ENCODE results near the gene EXOC3L2.

The EXOC3L2 gene

DNA sequence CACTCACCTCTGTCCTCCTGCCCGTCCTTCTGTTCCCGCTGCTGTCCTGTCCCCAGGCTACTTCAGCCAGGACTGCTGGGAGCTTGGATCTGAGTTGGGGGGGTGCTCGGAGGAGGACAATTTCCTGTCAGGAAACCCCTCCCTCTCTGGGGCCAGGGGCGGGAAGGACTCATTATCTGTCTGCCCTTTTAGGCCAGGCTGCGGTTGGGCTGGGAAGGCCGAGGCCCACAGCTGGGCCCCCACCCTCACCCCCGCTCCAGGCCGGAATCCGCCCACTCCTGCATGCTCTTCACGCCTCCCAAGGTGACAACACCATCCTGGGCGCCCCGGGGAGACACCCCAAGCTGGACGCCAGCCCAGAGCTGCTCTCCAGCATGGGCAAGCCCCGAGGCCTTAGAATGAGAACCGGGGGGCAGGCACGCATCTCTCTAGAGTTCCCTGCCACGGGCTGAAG is at the start of gene EXOC3L2:
Gene EXOC3L2 (minus strand): TSS at position 74 of the 454 bp plus-strand sequence. CDS start 6,362 bp downstream, outside the sequence.
- DNase-seq (ENCODE audit: extremely low read depth, low read depth) = no peak
- TF ChIP-seq, protein P1, sequence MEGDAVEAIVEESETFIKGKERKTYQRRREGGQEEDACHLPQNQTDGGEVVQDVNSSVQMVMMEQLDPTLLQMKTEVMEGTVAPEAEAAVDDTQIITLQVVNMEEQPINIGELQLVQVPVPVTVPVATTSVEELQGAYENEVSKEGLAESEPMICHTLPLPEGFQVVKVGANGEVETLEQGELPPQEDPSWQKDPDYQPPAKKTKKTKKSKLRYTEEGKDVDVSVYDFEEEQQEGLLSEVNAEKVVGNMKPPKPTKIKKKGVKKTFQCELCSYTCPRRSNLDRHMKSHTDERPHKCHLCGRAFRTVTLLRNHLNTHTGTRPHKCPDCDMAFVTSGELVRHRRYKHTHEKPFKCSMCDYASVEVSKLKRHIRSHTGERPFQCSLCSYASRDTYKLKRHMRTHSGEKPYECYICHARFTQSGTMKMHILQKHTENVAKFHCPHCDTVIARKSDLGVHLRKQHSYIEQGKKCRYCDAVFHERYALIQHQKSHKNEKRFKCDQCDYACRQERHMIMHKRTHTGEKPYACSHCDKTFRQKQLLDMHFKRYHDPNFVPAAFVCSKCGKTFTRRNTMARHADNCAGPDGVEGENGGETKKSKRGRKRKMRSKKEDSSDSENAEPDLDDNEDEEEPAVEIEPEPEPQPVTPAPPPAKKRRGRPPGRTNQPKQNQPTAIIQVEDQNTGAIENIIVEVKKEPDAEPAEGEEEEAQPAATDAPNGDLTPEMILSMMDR (IDR thresholded peaks at IDR 0.05; ENCODE audit: low read depth, low read length) = no peak

DNA sequence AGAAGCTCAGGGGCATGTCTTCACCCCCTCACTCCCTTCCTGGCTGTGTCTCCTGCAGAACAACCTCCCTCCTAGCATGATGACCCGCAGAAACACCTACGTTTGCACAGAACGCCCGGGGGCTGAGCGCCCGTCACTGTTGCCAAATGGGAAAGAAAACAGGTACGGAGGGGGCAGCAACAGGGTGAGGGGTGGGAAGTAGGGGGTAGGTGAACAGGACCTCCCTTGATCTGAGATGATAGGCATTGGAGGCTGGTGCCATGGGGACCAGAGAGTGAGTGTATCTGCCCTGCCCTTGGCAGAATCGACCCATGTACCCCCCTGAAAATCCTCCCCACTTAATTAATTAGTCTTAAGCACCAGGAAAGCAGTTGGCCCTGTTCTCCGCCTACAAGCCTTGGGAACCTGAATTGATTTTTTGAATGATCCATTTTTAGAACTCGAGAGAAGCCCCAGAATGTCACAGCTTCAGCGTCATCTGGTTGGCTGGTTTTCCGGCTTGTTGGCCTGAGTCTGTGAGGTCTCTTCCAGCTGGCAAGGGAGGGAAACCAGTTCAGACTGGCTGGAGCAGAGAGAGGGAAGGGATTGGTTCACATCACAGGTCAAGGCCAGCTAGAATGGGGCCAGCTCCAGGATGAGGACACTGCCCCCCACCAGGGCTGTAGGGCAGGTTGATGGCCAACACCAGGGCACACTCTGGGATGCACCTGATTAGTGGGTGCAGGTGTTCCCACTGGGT is 49.3 kb upstream of the EXOC3L2 start:
- DNase-seq (ENCODE audit: extremely low read depth, low read depth) = no peak
- TF ChIP-seq, protein P1 (IDR thresholded peaks at IDR 0.05; ENCODE audit: low read depth, low read length) = no peak

DNA sequence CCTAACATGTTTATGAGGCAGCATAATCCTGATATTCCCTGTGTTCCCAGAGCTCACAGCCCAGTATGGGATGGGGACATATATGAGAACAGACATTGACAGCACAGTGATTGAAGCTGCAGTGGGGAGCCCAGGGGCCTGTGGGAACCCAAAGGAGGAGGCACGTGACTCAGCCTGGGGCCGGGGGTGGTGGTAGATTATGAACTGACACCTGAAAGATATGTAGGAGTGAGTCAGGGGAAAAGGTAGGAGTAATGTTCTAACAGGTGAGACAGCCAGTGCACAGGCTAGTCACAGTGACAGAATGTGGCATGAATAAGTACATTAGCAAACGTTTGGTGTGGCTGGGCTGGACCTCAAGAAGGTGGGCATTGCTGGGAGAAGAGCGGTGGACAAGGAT is 48.5 kb upstream of the EXOC3L2 start:
- no peak for DNase-seq (ENCODE audit: extremely low read depth, low read depth)
- TF ChIP-seq, protein P1 (IDR thresholded peaks at IDR 0.05; ENCODE audit: low read depth, low read length) = no peak

DNA sequence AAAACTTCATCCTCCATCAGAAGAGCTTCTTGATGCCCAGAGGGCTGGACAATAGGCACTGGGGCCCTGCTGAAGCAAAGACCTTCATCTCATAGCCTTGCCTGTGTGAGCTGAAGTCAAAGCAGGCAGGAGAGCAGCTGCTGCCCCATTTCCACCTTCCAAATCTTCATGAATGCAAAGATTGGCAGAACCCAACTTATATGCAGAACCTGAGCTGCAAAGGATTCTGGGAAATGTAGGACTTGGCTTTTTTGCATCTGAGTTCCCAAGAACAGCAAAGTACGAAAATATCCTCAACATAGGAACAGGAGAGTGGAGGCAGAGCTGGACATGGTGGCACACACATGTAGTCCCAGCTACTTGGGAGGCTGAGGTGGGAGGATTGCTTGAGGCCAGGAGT is 46.6 kb upstream of the EXOC3L2 start:
- TF ChIP-seq, protein P1 (IDR thresholded peaks at IDR 0.05; ENCODE audit: low read depth, low read length) = no peak
- DNase-seq (ENCODE audit: extremely low read depth, low read depth) = no peak

DNA sequence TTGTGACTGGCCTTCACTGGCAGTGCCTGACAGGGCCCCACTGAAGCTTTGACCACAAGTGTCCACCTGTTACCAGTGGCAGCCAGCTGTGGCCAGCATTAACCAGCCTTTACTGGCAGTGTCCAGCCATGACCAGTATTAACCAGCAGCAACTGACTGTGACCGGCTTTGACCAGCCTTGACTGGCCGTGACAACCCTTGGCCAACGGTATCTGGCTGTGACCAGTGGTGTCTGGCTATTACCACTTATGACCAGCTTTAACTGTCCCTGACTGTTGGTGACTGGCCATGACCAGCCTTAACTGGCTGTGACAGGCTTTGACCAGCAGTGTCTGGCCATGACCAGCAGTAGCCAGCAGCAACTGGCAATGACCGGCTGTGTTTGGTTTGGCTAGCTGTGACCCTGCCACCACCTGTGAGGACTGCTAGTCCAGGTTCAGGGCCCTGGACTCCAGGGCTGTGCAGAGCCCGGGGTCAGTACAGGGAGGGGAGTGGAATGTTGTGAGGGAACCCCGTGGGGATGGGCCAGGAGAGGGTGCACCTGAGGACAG is 45.2 kb upstream of the EXOC3L2 start:
- TF ChIP-seq, protein P1 (IDR thresholded peaks at IDR 0.05; ENCODE audit: low read depth, low read length) = no peak
- no peak for DNase-seq (ENCODE audit: extremely low read depth, low read depth)

DNA sequence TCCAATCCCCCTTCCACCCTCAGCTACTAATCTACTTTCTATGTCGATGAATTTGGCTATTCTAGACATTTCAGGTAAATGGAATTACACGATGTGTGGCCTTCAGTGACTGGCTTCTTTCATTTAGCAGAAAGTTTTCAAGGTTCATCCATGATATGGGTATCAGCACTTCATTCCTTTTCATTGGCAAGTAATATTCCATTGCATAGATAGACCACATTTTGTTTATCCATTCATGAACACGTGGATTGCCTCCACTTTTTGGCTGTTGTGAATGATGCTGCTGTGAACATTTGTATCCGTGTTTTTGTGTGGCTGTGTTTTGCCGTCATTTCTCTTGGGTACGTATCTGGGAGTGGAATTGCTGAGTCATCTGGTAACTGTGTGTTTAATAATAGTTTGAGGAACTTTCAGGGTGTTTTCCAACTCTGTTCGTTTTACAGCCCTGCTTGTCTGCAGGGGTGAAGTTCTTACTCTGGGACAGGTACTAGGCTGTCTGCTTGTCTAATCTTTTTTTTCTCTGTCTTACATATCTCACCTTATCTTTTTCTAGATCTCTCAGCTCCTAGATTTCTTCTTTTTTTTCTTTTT is 38.3 kb upstream of the EXOC3L2 start:
- no peak for DNase-seq (ENCODE audit: extremely low read depth, low read depth)
- TF ChIP-seq, protein P1 (IDR thresholded peaks at IDR 0.05; ENCODE audit: low read depth, low read length) = no peak

DNA sequence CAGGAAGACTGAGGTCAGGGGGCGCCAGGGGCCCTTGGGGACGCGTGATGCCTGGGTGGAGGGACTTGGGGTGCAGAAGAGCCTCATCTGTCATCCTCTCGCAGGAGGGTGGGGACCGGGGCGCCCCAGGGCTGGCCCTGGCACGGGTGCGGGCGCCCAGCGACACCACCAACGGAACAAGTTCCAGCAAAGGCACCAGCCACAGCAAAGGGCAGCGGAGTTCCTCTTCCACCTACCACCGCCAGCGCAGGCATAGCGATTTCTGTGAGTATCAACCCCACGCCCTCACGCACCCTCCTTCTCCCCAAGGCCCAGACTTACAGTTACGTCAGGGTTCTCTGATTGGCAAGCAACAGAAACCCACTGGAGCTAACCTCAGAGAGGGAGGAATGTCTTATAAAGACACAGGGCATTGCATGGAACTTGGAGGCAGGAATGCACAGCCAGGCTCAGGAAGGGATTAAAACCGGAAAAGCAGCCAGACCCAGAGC is 35.3 kb upstream of the EXOC3L2 start:
- no peak for DNase-seq (ENCODE audit: extremely low read depth, low read depth)
- TF ChIP-seq, protein P1 (IDR thresholded peaks at IDR 0.05; ENCODE audit: low read depth, low read length) = no peak
